ENCODE data around the gene QTRT2. TPM values are rescaled to one million over a fixed set of nuclear protein-coding genes. Genes with fewer than 3 reads are reported as not detected.

Gene QTRT2
- total RNA-seq, 1 experiment from 2014 or later, result 39.2 TPM

DNA sequence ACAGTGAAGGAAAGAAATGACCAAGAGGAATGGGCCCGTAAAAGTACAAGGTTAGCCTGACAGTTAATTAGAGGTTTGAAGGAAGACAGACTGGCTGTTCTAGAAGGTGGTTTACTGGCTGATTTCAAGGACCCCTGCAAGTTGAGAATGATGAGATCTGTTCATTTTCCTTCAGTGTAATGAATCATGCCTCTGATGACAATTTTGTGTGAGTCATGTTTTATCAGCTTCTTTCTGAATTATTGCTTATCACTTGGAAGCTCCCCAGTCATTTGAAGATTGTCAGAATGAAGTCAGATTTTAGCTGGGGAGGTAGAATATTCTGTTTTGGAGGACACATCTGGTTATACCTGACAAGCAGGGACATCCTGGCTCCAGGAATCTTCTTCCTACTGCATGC, 71.7 kb downstream of the QTRT2 start:
- intact Hi-C loops (cut with micrococcal nuclease), result no loop called here
- H3K36me3 Mint-ChIP-seq (ENCODE audit: insufficient read depth, unreplicated experiment), result no peaks in the 10 kb centered on the region
- ChIA-PET CTCF (interaction anchor here (1.0 kb wide), 1 partner anchor 24 kb away, joined by 3 read pairs; no protein-coding TSS in a partner anchor), POLR2A (interaction anchor here (1.0 kb wide), 1 partner anchor 10 kb away, joined by 3 read pairs; no protein-coding TSS in a partner anchor)
- H3K27me3 Mint-ChIP-seq (ENCODE audit: insufficient read depth, unreplicated experiment), result no peaks in the 10 kb centered on the region
- DNase-seq (ENCODE audit: unreplicated experiment), result no peak
- no peaks in the 10 kb centered on the region for H3K4me1 Mint-ChIP-seq (ENCODE audit: insufficient read depth, unreplicated experiment)
- no TSS peak for BruUV-seq (replicated peaks)
- TF ChIP-seq, protein P1, sequence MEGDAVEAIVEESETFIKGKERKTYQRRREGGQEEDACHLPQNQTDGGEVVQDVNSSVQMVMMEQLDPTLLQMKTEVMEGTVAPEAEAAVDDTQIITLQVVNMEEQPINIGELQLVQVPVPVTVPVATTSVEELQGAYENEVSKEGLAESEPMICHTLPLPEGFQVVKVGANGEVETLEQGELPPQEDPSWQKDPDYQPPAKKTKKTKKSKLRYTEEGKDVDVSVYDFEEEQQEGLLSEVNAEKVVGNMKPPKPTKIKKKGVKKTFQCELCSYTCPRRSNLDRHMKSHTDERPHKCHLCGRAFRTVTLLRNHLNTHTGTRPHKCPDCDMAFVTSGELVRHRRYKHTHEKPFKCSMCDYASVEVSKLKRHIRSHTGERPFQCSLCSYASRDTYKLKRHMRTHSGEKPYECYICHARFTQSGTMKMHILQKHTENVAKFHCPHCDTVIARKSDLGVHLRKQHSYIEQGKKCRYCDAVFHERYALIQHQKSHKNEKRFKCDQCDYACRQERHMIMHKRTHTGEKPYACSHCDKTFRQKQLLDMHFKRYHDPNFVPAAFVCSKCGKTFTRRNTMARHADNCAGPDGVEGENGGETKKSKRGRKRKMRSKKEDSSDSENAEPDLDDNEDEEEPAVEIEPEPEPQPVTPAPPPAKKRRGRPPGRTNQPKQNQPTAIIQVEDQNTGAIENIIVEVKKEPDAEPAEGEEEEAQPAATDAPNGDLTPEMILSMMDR (IDR thresholded peaks at IDR 0.05; ENCODE audit: unreplicated experiment), result no peak
- H3K27ac Mint-ChIP-seq (ENCODE audit: low read depth, unreplicated experiment), result no peak overlapping the region
- H3K9me3 Mint-ChIP-seq (ENCODE audit: unreplicated experiment), result no peaks in the 10 kb centered on the region
- no peak overlapping the region for H3K4me3 Mint-ChIP-seq (ENCODE audit: unreplicated experiment)

DNA sequence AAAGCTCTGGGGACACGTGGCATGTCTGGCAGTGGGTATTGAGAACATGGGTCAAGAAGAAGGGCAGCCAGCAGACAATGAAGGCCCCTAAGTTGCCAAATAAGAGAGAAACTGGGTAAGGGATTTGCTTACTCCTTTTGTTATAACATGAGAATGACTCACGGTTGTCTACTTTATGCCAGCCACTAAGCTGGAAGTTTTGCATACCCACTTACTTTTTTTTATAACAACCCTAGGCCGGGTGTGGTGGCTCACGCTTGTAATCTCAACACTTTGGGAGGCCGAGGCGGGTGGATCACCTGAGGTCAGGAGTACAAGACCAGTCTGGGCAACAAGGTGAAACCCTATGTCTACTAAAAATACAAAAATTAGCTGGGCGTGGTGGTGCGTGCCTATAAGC, 72.3 kb downstream of the QTRT2 start:
- Mint-ChIP-seq H3K9me3 (ENCODE audit: unreplicated experiment) (no peaks in the 10 kb centered on the region), H3K27ac (ENCODE audit: low read depth, unreplicated experiment) (no peak overlapping the region), H3K4me3 (ENCODE audit: unreplicated experiment) (no peak overlapping the region), H3K27me3 (ENCODE audit: insufficient read depth, unreplicated experiment) (no peaks in the 10 kb centered on the region), H3K36me3 (ENCODE audit: insufficient read depth, unreplicated experiment) (no peaks in the 10 kb centered on the region), H3K4me1 (ENCODE audit: insufficient read depth, unreplicated experiment) (no peaks in the 10 kb centered on the region)
- intact Hi-C loops (cut with micrococcal nuclease), result no loop called here
- TF ChIP-seq, protein P1 (IDR thresholded peaks at IDR 0.05; ENCODE audit: unreplicated experiment), result no peak
- peak; percentile 47 for DNase-seq (ENCODE audit: unreplicated experiment)
- ChIA-PET POLR2A (interaction anchor here (0.7 to 1.0 kb wide), 2 partner anchors 10 to 175 kb away, joined by 3 read pairs; no protein-coding TSS in a partner anchor), CTCF (interaction anchor here (1.0 kb wide), 1 partner anchor 23 kb away, joined by 3 read pairs; no protein-coding TSS in a partner anchor)
- BruUV-seq (replicated peaks), result no TSS peak

DNA sequence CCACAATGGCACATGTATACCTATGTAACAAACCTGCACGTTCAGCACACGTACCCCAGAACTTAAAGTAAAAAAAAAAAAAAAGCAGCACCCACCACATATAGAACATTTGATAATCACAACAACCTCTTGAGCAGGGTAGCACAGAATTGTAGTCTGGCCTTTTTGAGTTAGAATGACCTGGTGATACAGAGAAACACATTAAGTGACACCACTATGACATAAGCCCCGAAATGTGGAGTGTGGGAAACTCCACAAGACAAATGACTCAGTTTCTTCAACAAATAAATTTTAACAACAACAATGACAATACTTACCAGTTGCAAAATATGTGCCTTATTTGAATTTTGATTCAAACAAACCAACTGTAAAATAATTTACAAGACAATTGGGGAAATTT, 76.0 kb downstream of the QTRT2 start:
- no peaks in the 10 kb centered on the region for H3K36me3 Mint-ChIP-seq (ENCODE audit: insufficient read depth, unreplicated experiment)
- no peaks in the 10 kb centered on the region for H3K9me3 Mint-ChIP-seq (ENCODE audit: unreplicated experiment)
- no peaks in the 10 kb centered on the region for H3K4me1 Mint-ChIP-seq (ENCODE audit: insufficient read depth, unreplicated experiment)
- no peak overlapping the region for H3K4me3 Mint-ChIP-seq (ENCODE audit: unreplicated experiment)
- no peak overlapping the region for H3K27ac Mint-ChIP-seq (ENCODE audit: low read depth, unreplicated experiment)
- ChIA-PET CTCF (interaction anchor here (0.6 kb wide), 1 partner anchor 27 kb away, joined by 3 read pairs; no protein-coding TSS in a partner anchor), POLR2A (no interaction called here)
- H3K27me3 Mint-ChIP-seq (ENCODE audit: insufficient read depth, unreplicated experiment), result no peaks in the 10 kb centered on the region
- no peak for DNase-seq (ENCODE audit: unreplicated experiment)
- intact Hi-C loops (cut with micrococcal nuclease), result no loop called here
- TF ChIP-seq, protein P1 (IDR thresholded peaks at IDR 0.05; ENCODE audit: unreplicated experiment), result no peak
- BruUV-seq (replicated peaks), result no TSS peak

DNA sequence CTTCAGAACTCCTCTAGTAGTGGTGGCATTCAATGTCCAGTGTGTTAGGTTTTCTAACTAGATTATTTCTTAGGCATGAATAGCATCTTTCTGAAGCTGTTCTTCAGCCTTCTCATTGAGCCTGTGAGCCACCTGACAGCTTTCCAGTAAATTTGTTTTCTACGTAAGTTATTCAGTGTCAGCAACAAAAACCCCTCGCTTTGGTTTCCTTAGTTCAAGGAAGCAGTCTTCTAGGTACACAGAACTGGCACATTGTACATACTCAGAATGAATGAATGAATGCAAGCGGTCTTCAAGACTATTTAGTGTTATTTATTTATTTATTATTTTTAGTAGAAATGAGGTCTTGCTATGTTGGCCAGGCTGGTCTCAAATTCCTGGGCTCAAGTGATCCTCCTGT, 77.4 kb downstream of the QTRT2 start:
- no TSS peak for BruUV-seq (replicated peaks)
- Mint-ChIP-seq H3K27ac (ENCODE audit: low read depth, unreplicated experiment) (no peak overlapping the region), H3K27me3 (ENCODE audit: insufficient read depth, unreplicated experiment) (no peaks in the 10 kb centered on the region), H3K9me3 (ENCODE audit: unreplicated experiment) (no peaks in the 10 kb centered on the region), H3K36me3 (ENCODE audit: insufficient read depth, unreplicated experiment) (no peaks in the 10 kb centered on the region), H3K4me3 (ENCODE audit: unreplicated experiment) (no peak overlapping the region), H3K4me1 (ENCODE audit: insufficient read depth, unreplicated experiment) (no peaks in the 10 kb centered on the region)
- intact Hi-C loops (cut with micrococcal nuclease), result no loop called here
- ChIA-PET POLR2A (no interaction called here), CTCF (no interaction called here)
- TF ChIP-seq, protein P1 (IDR thresholded peaks at IDR 0.05; ENCODE audit: unreplicated experiment), result no peak
- no peak for DNase-seq (ENCODE audit: unreplicated experiment)

Other genes starting within 250 kb of the QTRT2 start
- 0.64 and 0.79 TPM in 2 replicates for gene GRAMD1C, start 217.9 kb upstream of the QTRT2 start, total RNA-seq (2022)
- 7.4 TPM in 2 replicates for gene ZDHHC23, start 108.7 kb upstream of the QTRT2 start, total RNA-seq (2022)
- gene CCDC191, start 211 bp upstream of the QTRT2 start, total RNA-seq (2022), result 3.8 and 5.2 TPM in 2 replicates
- not detected in 2 replicates for gene DRD3, start 122.3 kb downstream of the QTRT2 start, total RNA-seq (2022)
- gene ZNF80, start 180.8 kb downstream of the QTRT2 start, total RNA-seq (2022), result not detected in 2 replicates
- gene TIGIT, start 237.3 kb downstream of the QTRT2 start, total RNA-seq (2022), result not detected in 2 replicates